VCaP (cell line): ENCODE measurements around the gene CCDC81.

Experiments used
- H3K27ac ChIP-seq: fragments of 450-650 bp; 2 replicates; pipeline ENCODE4 v1.5.1; 2017
- TF ChIP-seq, protein P1 (sequence below): fragments of 450-650 bp; conservative IDR thresholded peaks from 2 replicates; pipeline ENCODE4 v1.5.1; 2017; ENCODE audit warnings: mild to moderate bottlenecking, moderate library complexity

Gene CCDC81

DNA sequence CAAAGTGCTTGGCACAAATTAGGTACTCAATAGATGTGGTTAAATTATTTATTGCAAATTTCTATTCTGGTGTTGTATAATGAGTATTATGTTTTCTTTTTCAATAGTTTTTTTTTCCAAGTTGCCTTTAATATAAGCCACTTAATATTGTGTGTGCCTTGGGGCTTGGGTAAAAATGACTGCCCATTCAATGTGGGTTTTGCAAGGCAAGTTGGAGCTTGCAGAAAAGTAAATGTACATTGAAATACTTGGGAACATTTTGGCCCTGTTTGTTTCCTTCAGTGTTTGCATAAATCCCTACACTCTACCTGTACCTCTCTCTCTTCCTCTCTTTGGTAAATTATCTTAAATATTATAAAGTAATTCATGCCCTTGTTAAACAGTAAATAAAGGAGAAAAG, 2.1 kb upstream of the CCDC81 start:
- no peak overlapping the region for H3K27ac ChIP-seq
- TF ChIP-seq, protein P1, sequence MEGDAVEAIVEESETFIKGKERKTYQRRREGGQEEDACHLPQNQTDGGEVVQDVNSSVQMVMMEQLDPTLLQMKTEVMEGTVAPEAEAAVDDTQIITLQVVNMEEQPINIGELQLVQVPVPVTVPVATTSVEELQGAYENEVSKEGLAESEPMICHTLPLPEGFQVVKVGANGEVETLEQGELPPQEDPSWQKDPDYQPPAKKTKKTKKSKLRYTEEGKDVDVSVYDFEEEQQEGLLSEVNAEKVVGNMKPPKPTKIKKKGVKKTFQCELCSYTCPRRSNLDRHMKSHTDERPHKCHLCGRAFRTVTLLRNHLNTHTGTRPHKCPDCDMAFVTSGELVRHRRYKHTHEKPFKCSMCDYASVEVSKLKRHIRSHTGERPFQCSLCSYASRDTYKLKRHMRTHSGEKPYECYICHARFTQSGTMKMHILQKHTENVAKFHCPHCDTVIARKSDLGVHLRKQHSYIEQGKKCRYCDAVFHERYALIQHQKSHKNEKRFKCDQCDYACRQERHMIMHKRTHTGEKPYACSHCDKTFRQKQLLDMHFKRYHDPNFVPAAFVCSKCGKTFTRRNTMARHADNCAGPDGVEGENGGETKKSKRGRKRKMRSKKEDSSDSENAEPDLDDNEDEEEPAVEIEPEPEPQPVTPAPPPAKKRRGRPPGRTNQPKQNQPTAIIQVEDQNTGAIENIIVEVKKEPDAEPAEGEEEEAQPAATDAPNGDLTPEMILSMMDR: no peak

DNA sequence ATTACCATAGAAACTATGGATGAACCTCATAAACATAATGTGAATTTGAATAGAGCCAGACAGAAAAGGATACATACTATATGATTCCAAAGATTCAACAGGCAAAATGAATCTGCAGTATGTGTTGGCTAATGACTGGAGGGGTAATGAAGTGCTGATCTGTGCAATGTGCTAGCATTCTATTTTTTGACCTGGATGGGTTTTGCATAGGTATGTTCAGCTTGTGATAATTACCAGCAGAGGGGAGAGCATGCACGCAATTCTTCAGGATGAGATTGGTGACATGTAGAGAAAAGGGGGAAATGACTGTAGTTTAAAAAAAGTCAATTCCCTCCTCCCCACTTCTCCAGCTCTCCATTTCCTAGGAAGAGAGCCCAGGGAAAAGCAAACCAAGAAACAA, 618 bp upstream of the CCDC81 start:
- TF ChIP-seq, protein P1: no peak
- no peak overlapping the region for H3K27ac ChIP-seq

DNA sequence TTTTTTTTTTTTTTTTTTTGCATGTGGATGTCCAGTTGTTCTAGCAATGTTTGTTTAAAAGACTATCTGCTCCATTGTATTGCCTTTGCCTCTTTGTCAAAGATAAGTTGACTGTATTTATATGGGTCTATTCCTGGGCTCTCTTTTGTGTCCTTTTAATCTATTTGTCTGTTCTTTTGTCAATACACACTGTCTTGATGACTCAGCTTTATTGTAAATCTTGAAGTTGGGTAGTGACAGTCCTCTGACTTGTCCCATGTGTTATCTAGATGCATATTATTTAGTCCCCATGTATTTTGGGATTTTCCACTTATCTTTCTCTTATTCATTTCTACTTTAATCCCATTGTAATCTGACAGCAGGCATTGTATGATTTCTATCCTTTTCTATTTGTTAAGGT, 3.3 kb downstream of the CCDC81 start:
- no peak overlapping the region for H3K27ac ChIP-seq
- TF ChIP-seq, protein P1: no peak

DNA sequence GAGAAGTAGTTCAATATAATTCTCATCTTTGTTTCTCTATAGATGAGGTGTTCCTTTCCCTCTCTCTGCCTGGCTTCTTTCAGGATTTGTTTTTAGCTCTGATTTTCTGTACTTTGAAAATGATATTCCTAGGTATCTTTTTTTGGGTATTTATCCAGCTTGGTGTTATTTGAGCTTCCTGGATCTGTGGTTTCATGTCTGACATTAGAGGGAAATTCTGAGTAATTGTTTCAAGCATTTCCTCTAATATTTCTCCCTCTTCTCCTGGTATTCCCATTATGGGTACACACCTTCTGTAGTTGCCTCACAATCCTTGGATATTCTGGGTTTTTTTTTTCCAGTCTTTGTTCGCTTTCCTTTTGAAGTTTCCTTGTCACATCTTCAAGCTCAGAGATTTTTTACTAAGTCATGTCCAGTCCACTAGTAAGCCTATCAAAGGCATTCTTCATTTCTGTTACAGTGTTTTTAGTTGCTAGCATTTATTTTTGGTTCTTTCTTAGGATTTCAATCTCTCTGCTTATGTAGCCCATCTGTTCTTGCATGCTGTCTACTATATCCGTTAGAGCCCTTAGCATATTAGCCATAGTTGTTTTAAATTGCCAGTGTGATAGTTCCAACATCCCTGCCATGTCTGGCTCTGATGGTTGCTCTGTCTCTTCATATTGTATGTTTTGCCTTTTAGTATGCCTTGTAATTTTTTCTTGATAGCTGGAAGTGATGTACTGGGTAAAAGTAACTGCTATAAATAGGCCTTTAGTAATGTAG, 5.8 kb downstream of the CCDC81 start:
- TF ChIP-seq, protein P1: no peak
- no peak overlapping the region for H3K27ac ChIP-seq

DNA sequence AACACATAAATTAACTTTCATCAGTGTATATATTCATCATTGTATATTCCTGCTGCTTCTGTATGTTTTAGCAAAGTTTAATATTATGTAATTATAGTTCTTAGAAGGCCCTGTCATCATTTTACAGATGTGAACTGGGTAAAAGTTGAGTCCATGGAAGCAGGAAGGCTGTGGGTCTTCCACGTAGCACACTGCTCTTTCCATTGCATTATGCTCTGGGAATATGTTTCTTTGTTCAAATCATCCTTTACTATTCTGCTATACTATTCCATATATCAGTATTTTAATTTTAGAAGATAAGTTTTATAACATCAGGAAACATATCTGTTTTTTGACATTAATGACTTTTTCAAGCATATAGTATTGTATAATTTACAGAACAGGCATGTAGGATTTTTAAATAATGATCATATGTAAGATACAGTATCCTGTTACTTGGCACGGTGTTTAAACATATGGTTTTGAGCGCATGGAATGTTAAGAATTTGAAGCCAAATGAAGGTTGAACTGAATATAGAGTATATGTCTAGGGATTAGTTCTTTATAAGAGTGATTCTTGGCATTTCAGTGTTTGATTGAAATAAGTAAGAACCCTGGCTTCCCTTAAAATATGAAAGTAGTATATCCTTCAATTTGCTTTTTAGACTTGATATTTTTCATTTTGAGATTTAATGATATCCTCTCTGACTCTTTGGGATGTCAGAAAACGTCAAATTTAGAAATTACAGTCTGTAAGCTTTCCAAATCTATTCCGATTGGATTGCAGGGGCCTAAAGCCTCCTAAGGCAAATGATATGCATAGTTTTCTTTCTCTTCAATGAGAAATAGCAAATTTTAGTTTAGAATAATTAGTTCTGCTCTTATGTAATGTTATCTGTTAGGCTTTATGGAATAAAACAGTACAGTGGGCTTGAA, 8.6 kb downstream of the CCDC81 start:
- no peak overlapping the region for H3K27ac ChIP-seq
- TF ChIP-seq, protein P1: no peak

DNA sequence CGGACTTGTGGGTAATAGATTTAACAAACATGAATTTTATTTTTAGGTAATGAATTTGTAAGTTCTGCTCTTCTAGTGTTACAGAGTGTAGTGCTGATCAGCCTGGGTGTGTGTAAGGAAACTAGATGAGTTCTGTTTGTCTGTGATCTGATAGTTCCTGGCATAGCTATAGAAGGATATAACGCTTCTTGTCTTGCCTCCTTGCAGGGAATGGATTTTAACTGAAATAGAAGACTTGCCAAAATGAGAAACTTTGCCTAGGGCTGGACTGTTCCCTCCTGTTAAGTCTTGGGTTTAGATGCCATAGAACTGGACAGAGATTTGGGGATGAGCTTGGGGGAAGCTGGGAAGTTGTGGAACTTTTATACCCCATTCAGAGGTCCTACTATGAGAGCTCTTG, 11.6 kb downstream of the CCDC81 start:
- no peak overlapping the region for H3K27ac ChIP-seq
- TF ChIP-seq, protein P1: no peak

DNA sequence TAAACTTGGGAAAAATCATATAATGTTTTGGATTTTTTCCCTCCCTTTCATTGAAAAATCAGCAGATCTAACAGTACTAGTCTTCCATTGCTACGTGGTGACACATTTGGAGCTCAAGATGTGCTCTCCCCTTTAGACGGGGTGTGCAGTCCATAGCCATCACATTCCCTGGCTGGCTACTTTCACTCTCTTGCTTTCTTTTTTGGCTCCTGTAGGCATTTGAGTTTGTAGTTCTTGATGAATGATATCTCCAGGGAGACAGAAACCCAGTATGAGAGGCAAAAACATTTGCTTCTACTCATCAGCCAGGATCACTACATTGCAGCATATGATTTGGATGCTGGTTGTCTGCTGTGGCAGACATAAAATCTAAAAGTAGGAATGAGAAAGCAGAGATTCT, 12.1 kb downstream of the CCDC81 start:
- H3K27ac ChIP-seq: no peak overlapping the region
- TF ChIP-seq, protein P1: no peak
